Mesothelial cell of epicardium (in vitro differentiated cells): ENCODE data around the gene HOXC6. TPM values are rescaled to one million over a fixed set of nuclear protein-coding genes. Genes with fewer than 3 reads are reported as not detected.

Experiments used
- DNase-seq, 2 experiments: peaks; one replicate each; pipeline ENCODE4 v3.0.0; 2021; ENCODE audit warnings: low spot score in 2 of 2; ENCODE audit not compliant: unreplicated experiment in 2 of 2
- H3K27ac Mint-ChIP-seq: 2 replicates; pipeline ENCODE4 v1.8.0; 2021; ENCODE audit warnings: mixed read lengths
- H3K27me3 Mint-ChIP-seq: 2 replicates; pipeline ENCODE4 v1.8.0; 2021; ENCODE audit warnings: low read depth, mixed read lengths
- H3K36me3 Mint-ChIP-seq: 2 replicates; pipeline ENCODE4 v1.8.0; 2021; ENCODE audit warnings: mixed read lengths
- H3K4me1 Mint-ChIP-seq: 2 replicates; pipeline ENCODE4 v1.8.0; 2021; ENCODE audit warnings: mixed read lengths
- H3K4me3 Mint-ChIP-seq: 2 replicates; pipeline ENCODE4 v1.8.0; 2021; ENCODE audit warnings: mild to moderate bottlenecking, moderate library complexity, mixed read lengths
- H3K9me3 Mint-ChIP-seq: 2 replicates; pipeline ENCODE4 v1.8.0; 2021; ENCODE audit warnings: mixed read lengths
- CTCF ChIP-seq: fragments of 200-600 bp; sonication (generic); IDR thresholded peaks from one replicate; pipeline ENCODE4 v1.5.0; 2021; ENCODE audit warnings: antibody characterized with exemption; ENCODE audit not compliant: unreplicated experiment
- total RNA-seq: library from RNA; stranded (reverse); gene quantifications from 3 replicates; pipeline ENCODE4 v1.2.1, GENCODE V29; 2021

The HOXC6 gene
- total RNA-seq, 1 donor from 2014 or later, result 15.5 TPM

GRCh38 chr12:54066408-54066807, 38.2 kb downstream of the HOXC6 start:
- peak overlapping the region; percentile 50 for H3K27ac Mint-ChIP-seq
- H3K36me3 Mint-ChIP-seq, result peaks cover 11% of the 10 kb centered on the region
- no peak for DNase-seq
- H3K27me3 Mint-ChIP-seq, result peaks cover 15% of the 10 kb centered on the region
- no peaks in the 10 kb centered on the region for H3K9me3 Mint-ChIP-seq
- no peak for TF ChIP-seq CTCF
- H3K4me1 Mint-ChIP-seq, result peaks cover 31% of the 10 kb centered on the region
- no peak overlapping the region for H3K4me3 Mint-ChIP-seq

- no peak overlapping the region for H3K4me3 Mint-ChIP-seq
- peaks cover 5% of the 10 kb centered on the region for H3K27me3 Mint-ChIP-seq
- no peak for DNase-seq
- peaks cover 28% of the 10 kb centered on the region for H3K4me1 Mint-ChIP-seq
- no peak for TF ChIP-seq CTCF
- H3K9me3 Mint-ChIP-seq, result no peaks in the 10 kb centered on the region
- H3K36me3 Mint-ChIP-seq, result peaks cover 3% of the 10 kb centered on the region
- H3K27ac Mint-ChIP-seq, result peak overlapping the region; percentile 61
Observed at GRCh38 chr12:54068418-54069070, 40.3 kb downstream of the HOXC6 start.

GRCh38 chr12:54071942-54072341, 43.7 kb downstream of the HOXC6 start:
- Mint-ChIP-seq H3K27ac (no peak overlapping the region), H3K9me3 (no peaks in the 10 kb centered on the region), H3K36me3 (peaks cover 2% of the 10 kb centered on the region), H3K4me1 (peaks cover 43% of the 10 kb centered on the region), H3K4me3 (no peak overlapping the region), H3K27me3 (no peaks in the 10 kb centered on the region)
- no peak for DNase-seq
- TF ChIP-seq CTCF, result no peak

- H3K9me3 Mint-ChIP-seq, result no peaks in the 10 kb centered on the region
- peaks cover 54% of the 10 kb centered on the region for H3K4me1 Mint-ChIP-seq
- H3K27ac Mint-ChIP-seq, result no peak overlapping the region
- no peak for TF ChIP-seq CTCF
- H3K4me3 Mint-ChIP-seq, result no peak overlapping the region
- no peaks in the 10 kb centered on the region for H3K27me3 Mint-ChIP-seq
- DNase-seq, result no peak
- H3K36me3 Mint-ChIP-seq, result peaks cover 2% of the 10 kb centered on the region
Observed at GRCh38 chr12:54074308-54074707, 46.1 kb downstream of the HOXC6 start.

GRCh38 chr12:54075409-54075808, 47.2 kb downstream of the HOXC6 start:
- peak overlapping the region; percentile 68 for H3K27ac Mint-ChIP-seq
- no peaks in the 10 kb centered on the region for H3K9me3 Mint-ChIP-seq
- no peak for TF ChIP-seq CTCF
- no peak overlapping the region for H3K4me3 Mint-ChIP-seq
- peaks cover 2% of the 10 kb centered on the region for H3K36me3 Mint-ChIP-seq
- no peak for DNase-seq
- H3K4me1 Mint-ChIP-seq, result peaks cover 56% of the 10 kb centered on the region
- no peaks in the 10 kb centered on the region for H3K27me3 Mint-ChIP-seq
